Tibial nerve (tissue), 4 donors: ENCODE data around the gene RHOD. TPM values are rescaled to one million over a fixed set of nuclear protein-coding genes. Genes with fewer than 3 reads are reported as not detected.

ENCODE experiments used
- DNase-seq, 2 donors: peaks; one replicate each; pipeline ENCODE4 v3.0.0-alpha.2; 2019; ENCODE audit warnings: low spot score in 2 of 2
- H3K27ac ChIP-seq, 4 donors: fragments of 200-600 bp; sonication (generic) in 3 of 4; one replicate each; pipeline ENCODE4 v1.5.1; 2017 to 2019; ENCODE audit warnings: mild to moderate bottlenecking in 1 of 4
- H3K27me3 ChIP-seq, 2 donors: fragments of 200-600 bp; sonication (generic) in 1 of 2; one replicate each; pipeline versions ENCODE4 v1.5.1 to v1.6.0; 2017 to 2019
- H3K36me3 ChIP-seq, 3 donors: fragments of 200-600 bp; sonication (generic); one replicate each; pipeline ENCODE4 v1.5.1; 2018 to 2019
- H3K4me1 ChIP-seq, 4 donors: fragments of 200-600 bp; sonication (generic) in 3 of 4; one replicate each; pipeline ENCODE4 v1.5.1; 2017 to 2019
- H3K4me3 ChIP-seq, 4 donors: fragments of 200-600 bp; sonication (generic) in 3 of 4; one replicate each; pipeline ENCODE4 v1.5.1; 2017 to 2019; ENCODE audit warnings: mild to moderate bottlenecking in 1 of 4, moderate library complexity in 1 of 4
- H3K9me3 ChIP-seq, 4 donors: fragments of 200-600 bp; sonication (generic) in 3 of 4; one replicate each; pipeline ENCODE4 v1.5.1; 2017 to 2019
- EP300 ChIP-seq, 2 donors: sonication (generic); formaldehyde crosslinking; IDR thresholded peaks; one replicate each; pipeline ENCODE4 v1.6.1; 2017; ENCODE audit warnings: antibody characterized with exemption in 2 of 2, mild to moderate bottlenecking in 1 of 2
- POLR2A ChIP-seq, 2 donors: fragments of 450-650 bp; IDR thresholded peaks; one replicate each; pipeline ENCODE4 v1.6.1; 2017; ENCODE audit warnings: antibody characterized with exemption in 2 of 2, mild to moderate bottlenecking in 2 of 2, moderate library complexity in 2 of 2
- WGBS, 2 donors: methylation state at CpG; one replicate each; pipeline ENCODE4 v1.1.5; 2018; 5-methylcytosine and 5-hydroxymethylcytosine counted together
- total RNA-seq, 4 donors: library from RNA; depleted of rRNA; stranded (reverse); fragments of >200 nt; gene quantifications; one replicate each; pipeline ENCODE4 v1.1.0, GENCODE V29; 2016
- TF ChIP-seq, protein P1 (sequence below), 5 experiments: fragments of 200-600 bp in 3 of 5; fragments of 450-650 bp in 2 of 5; sonication (generic) in 3 of 5; IDR thresholded peaks; one replicate each; pipeline ENCODE4 v1.5.1; 2016 to 2019; ENCODE audit warnings: antibody characterized with exemption in 5 of 5, mild to moderate bottlenecking in 3 of 5, moderate library complexity in 2 of 5

RHOD gene
- total RNA-seq, 4 donors from 2014 or later, result 15.9 to 30.8 (median 24.4) TPM

DNA sequence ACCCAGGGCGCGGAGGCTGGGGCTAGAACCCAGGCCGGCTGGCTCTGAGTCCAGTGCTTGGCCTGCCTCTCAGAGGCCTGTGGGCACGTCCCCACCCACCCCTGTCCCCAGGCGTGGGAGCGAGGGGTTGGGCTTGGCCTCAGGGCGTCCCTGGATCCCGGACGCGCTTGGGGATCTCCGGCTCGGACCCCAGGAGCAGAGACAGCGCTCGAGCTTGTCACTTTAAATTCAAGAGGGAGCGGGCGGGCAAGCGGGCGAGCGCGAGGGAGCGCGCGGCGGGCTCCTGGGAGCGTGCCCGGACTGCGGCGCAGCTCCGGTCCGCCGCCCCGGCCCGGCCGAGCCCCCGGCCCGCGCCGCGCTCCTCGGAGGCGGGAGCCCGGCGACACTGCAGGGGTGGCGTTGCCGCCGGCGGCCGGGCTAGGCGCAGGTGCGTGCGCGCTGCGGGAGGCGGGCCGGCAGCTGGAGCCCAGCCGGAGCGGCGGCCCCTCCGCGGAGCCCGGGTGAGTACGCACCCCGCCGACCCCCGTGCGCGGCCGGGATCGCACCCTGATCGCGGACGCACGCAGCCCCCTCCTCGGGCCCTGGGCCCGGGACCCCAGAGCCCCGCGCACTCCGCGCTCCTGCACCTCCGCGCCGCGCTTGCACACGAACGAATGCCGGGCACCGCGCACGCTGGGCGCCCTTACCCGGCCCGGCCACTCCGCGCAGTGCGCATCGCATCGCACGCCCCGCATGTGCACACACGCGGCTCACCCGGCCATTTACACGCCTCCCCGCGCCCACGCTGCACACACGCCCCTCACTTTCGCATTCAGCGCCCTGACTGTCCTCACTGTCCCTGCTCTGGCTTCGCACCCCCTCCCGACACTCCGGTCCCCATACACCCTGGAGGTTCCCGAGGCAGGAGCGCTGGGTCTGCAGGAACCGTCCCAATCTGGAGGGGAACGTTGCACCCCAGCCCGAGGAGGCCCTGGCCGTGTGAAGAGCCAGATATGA is 33.4 kb upstream of the RHOD start, which contains the start of gene SYT12:
Gene SYT12, plus strand, starts transcription at position 174 of the 996 bp plus-strand sequence. CDS start 7,011 bp downstream, outside the sequence.
- Histone ChIP-seq H3K27me3 (peaks cover 0 to 25% of the 10 kb centered on the region in 2 donors), H3K4me1 (peaks cover 0 to 23% (median 16%) of the 10 kb centered on the region in 4 donors), H3K9me3 (no peaks in the 10 kb centered on the region), H3K36me3 (no peaks in the 10 kb centered on the region), H3K4me3 (peak within 1 kb of the TSS; percentile 11 to 54 (median 33)), H3K27ac (peak within 1 kb of the TSS in 1 of 4 donors; percentile 28)
- no peak for DNase-seq
- TF ChIP-seq, protein P1, sequence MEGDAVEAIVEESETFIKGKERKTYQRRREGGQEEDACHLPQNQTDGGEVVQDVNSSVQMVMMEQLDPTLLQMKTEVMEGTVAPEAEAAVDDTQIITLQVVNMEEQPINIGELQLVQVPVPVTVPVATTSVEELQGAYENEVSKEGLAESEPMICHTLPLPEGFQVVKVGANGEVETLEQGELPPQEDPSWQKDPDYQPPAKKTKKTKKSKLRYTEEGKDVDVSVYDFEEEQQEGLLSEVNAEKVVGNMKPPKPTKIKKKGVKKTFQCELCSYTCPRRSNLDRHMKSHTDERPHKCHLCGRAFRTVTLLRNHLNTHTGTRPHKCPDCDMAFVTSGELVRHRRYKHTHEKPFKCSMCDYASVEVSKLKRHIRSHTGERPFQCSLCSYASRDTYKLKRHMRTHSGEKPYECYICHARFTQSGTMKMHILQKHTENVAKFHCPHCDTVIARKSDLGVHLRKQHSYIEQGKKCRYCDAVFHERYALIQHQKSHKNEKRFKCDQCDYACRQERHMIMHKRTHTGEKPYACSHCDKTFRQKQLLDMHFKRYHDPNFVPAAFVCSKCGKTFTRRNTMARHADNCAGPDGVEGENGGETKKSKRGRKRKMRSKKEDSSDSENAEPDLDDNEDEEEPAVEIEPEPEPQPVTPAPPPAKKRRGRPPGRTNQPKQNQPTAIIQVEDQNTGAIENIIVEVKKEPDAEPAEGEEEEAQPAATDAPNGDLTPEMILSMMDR (IDR thresholded peaks at IDR 0.05), result no peak
- no peak for TF ChIP-seq EP300 (IDR thresholded peaks at IDR 0.05)
- TF ChIP-seq POLR2A (IDR thresholded peaks at IDR 0.05), result no peak
- 1 to 2% methylated on average over 40 to 79 of the region's 118 CpGs for WGBS, 2 donors

DNA sequence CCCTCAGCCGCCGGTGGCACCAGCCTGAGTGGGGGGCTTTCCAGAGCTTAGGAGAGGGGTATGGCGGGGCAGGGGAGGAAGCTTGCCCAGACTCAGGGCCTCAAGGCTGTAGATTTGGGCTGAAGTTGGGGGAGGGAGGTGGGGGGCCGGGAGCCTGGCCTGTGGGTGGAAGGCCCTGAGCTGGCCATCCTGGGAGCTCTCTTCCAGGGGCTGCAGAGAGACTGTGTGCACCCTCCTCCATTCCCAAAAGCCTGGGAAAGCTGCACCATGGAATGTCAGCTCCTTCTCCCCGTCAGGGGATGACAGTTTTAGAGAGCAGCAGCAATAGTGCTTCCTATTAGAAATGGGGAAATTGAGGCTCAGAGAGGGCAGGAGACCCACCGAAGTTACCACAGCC is 32.7 kb upstream of the RHOD start:
- DNase-seq, result no peak
- H3K36me3 ChIP-seq, result no peaks in the 10 kb centered on the region
- peaks cover 0 to 23% (median 16%) of the 10 kb centered on the region in 4 donors for H3K4me1 ChIP-seq
- 27 to 61% methylated on average over 4 to 5 of the region's 6 CpGs for WGBS, 2 donors
- peak overlapping the region in 1 of 4 donors; percentile 54 for H3K4me3 ChIP-seq
- H3K27ac ChIP-seq, result no peak overlapping the region
- peaks cover 0 to 25% of the 10 kb centered on the region in 2 donors for H3K27me3 ChIP-seq
- no peaks in the 10 kb centered on the region for H3K9me3 ChIP-seq
- TF ChIP-seq EP300 (IDR thresholded peaks at IDR 0.05) (no peak), POLR2A (IDR thresholded peaks at IDR 0.05) (no peak)
- TF ChIP-seq, protein P1 (IDR thresholded peaks at IDR 0.05), result no peak

DNA sequence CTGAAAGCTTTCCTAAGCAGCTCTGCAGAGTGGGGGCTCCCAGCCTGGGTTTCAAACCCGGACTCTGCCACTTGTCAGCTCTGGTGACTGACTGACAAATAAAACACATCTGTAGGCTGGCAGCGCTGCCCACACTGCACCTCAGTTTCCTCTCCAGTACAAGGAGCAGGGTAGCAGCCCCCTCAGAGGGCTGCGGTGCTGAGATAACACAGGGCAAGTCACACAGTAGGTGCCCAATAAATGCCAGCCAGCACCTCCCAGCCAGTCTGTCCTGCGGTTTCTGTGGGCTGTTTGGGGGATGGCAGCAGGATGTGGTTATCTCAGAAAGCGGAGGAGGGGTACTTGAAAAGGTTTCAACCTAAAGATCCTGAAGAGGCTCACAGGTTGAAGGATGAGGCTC is 32.2 kb upstream of the RHOD start:
- peaks cover 0 to 23% (median 16%) of the 10 kb centered on the region in 4 donors for H3K4me1 ChIP-seq
- H3K4me3 ChIP-seq, result no peak overlapping the region
- H3K36me3 ChIP-seq, result no peaks in the 10 kb centered on the region
- no peak overlapping the region for H3K27ac ChIP-seq
- H3K9me3 ChIP-seq, result no peaks in the 10 kb centered on the region
- no peak for DNase-seq
- TF ChIP-seq POLR2A (IDR thresholded peaks at IDR 0.05) (no peak), EP300 (IDR thresholded peaks at IDR 0.05) (no peak)
- TF ChIP-seq, protein P1 (IDR thresholded peaks at IDR 0.05), result no peak
- WGBS, 2 donors, result 69 to 92% methylated on average over 5 of the region's 5 CpGs
- peaks cover 0 to 25% of the 10 kb centered on the region in 2 donors for H3K27me3 ChIP-seq

DNA sequence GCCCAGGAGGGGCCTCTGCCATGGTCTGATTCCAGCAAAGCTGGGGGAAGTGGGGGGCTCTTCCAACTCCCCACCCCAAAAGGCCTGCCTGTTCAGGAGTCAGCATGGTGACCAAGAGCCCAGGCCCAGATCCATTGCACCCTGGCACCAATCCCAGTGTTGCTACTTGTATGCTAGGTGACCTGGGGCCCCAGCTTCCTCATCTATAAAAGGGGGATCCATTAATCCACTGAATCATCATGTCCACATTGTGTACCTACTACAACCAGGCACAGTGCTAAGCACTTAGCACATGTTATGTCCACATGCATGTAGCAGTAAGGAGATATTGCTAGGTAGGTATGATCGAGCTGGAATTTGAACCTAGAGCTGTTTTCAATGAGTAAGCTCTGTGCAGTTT is 31.7 kb upstream of the RHOD start:
- Histone ChIP-seq H3K4me3 (no peak overlapping the region), H3K27ac (no peak overlapping the region), H3K36me3 (no peaks in the 10 kb centered on the region), H3K4me1 (peaks cover 0 to 23% (median 16%) of the 10 kb centered on the region in 4 donors), H3K27me3 (peaks cover 0 to 25% of the 10 kb centered on the region in 2 donors), H3K9me3 (no peaks in the 10 kb centered on the region)
- 80 to 89% methylated on average over 1 of the region's 1 CpG for WGBS, 2 donors
- TF ChIP-seq POLR2A (IDR thresholded peaks at IDR 0.05) (no peak), EP300 (IDR thresholded peaks at IDR 0.05) (no peak)
- TF ChIP-seq, protein P1 (IDR thresholded peaks at IDR 0.05), result no peak
- DNase-seq, result no peak

DNA sequence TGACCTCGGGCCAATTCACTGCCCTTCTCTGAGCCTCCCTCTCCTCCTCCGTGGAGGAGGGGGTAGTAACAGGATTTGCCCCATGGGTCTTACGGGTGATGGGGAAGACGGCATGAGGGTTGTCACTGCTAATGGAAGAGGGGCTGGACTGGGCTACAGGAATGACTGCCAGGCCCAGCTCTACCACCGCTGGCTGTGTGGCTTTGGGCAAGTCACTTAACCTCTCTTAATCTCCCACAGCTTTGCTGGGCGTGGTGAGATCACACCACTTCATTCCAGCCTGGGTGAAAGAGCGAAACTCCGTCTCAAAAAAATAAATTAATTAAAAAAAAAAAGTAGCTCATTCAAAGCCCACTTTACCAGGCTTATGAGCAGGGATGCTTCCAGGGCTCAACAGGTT is 30.9 kb upstream of the RHOD start:
- Histone ChIP-seq H3K36me3 (no peaks in the 10 kb centered on the region), H3K4me3 (no peak overlapping the region), H3K27ac (no peak overlapping the region), H3K9me3 (no peaks in the 10 kb centered on the region), H3K4me1 (peaks cover 0 to 23% (median 16%) of the 10 kb centered on the region in 4 donors), H3K27me3 (peaks cover 0 to 25% of the 10 kb centered on the region in 2 donors)
- TF ChIP-seq POLR2A (IDR thresholded peaks at IDR 0.05) (no peak), EP300 (IDR thresholded peaks at IDR 0.05) (no peak)
- TF ChIP-seq, protein P1 (IDR thresholded peaks at IDR 0.05), result no peak
- DNase-seq, result no peak
- 84 to 87% methylated on average over 8 of the region's 8 CpGs for WGBS, 2 donors
